Stimulated activated CD4-positive, alpha-beta T cell treated with anti-CD3 and anti-CD28 coated beads, Interleukin-4, amount 100 ng/mL, for 48 hours (primary cell): ENCODE results near the gene TRIO.
"Not testable (repeated sequence)": the region's sequence is repeated elsewhere in the genome, so short reads cannot be mapped to it uniquely, and the experiment has no call there.

ENCODE experiments used
- DNase-seq, 2 donors: peaks; one replicate each; pipeline ENCODE4 v3.0.0-alpha.2; 2020; ENCODE audit warnings: low read depth in 2 of 2

TRIO gene

GRCh38 chr5:14386884-14387624 lies 243.9 kb downstream of the TRIO start:
- DNase-seq = no peak

GRCh38 chr5:14388741-14389140 lies 245.6 kb downstream of the TRIO start:
- no peak for DNase-seq

GRCh38 chr5:14392552-14392951 lies 249.4 kb downstream of the TRIO start:
- not testable (repeated sequence) for DNase-seq

- DNase-seq = no peak
Observed at GRCh38 chr5:14394365-14394764, 251.2 kb downstream of the TRIO start.

GRCh38 chr5:14395411-14395810 lies 252.3 kb downstream of the TRIO start:
- DNase-seq = no peak

GRCh38 chr5:14396066-14396465 lies 252.9 kb downstream of the TRIO start:
- no peak for DNase-seq

GRCh38 chr5:14396737-14397136 lies 253.6 kb downstream of the TRIO start:
- no peak for DNase-seq

- DNase-seq = no peak
Observed at GRCh38 chr5:14397717-14398116, 254.6 kb downstream of the TRIO start.

GRCh38 chr5:14399054-14399692 lies 256.0 kb downstream of the TRIO start:
- no peak for DNase-seq

GRCh38 chr5:14400085-14400484 lies 256.9 kb downstream of the TRIO start:
- no peak for DNase-seq

- no peak for DNase-seq
Observed at GRCh38 chr5:14400611-14401010, 257.5 kb downstream of the TRIO start.

GRCh38 chr5:14401639-14402038 lies 258.5 kb downstream of the TRIO start:
- DNase-seq = no peak

GRCh38 chr5:14402424-14402823 lies 259.3 kb downstream of the TRIO start:
- no peak for DNase-seq

GRCh38 chr5:14404780-14405179 lies 261.6 kb downstream of the TRIO start:
- DNase-seq = no peak

GRCh38 chr5:14405267-14405666 lies 262.1 kb downstream of the TRIO start:
- no peak for DNase-seq

- DNase-seq = no peak
Observed at GRCh38 chr5:14405706-14406553, 262.8 kb downstream of the TRIO start.

- DNase-seq = no peak
Observed at GRCh38 chr5:14406554-14406849, 263.4 kb downstream of the TRIO start.

- no peak for DNase-seq
Observed at GRCh38 chr5:14407051-14407450, 263.9 kb downstream of the TRIO start.

- DNase-seq = no peak
Observed at GRCh38 chr5:14407746-14408175, 264.6 kb downstream of the TRIO start.

GRCh38 chr5:14408969-14409586 lies 265.9 kb downstream of the TRIO start:
- DNase-seq = no peak

GRCh38 chr5:14410068-14410393 lies 266.9 kb downstream of the TRIO start:
- DNase-seq = no peak

GRCh38 chr5:14410394-14411201 lies 267.5 kb downstream of the TRIO start:
- no peak for DNase-seq
